Dendritic cell treated with granulocyte-macrophage colony-stimulating factor and Interleukin-4, amounts not matched to agents 40 ng/mL and 50 ng/mL, for 4 days (primary cell): Measurements from ENCODE around the gene GNG13.

Experiments used
- H3K27ac Mint-ChIP-seq: one replicate; pipeline ENCODE4 v1.8.0; 2022; ENCODE audit warnings: mild to moderate bottlenecking, mixed read lengths
- H3K27me3 Mint-ChIP-seq: one replicate; pipeline ENCODE4 v1.8.0; 2022; ENCODE audit warnings: mild to moderate bottlenecking, mixed read lengths
- H3K36me3 Mint-ChIP-seq: one replicate; pipeline ENCODE4 v1.8.0; 2022; ENCODE audit warnings: low read depth, mixed read lengths
- H3K4me1 Mint-ChIP-seq: one replicate; pipeline ENCODE4 v1.8.0; 2022; ENCODE audit warnings: low read depth, mixed read lengths
- H3K4me3 Mint-ChIP-seq: one replicate; pipeline ENCODE4 v1.8.0; 2022; ENCODE audit warnings: mild to moderate bottlenecking, moderate library complexity, mixed read lengths
- H3K9me3 Mint-ChIP-seq: one replicate; pipeline ENCODE4 v1.8.0; 2022; ENCODE audit warnings: mixed read lengths
- intact Hi-C: fragments of 100-400 bp; cut with micrococcal nuclease; formaldehyde crosslinking; loops from one replicate; pipeline ENCODE4 v1.15.0; 2022

Gene GNG13

DNA sequence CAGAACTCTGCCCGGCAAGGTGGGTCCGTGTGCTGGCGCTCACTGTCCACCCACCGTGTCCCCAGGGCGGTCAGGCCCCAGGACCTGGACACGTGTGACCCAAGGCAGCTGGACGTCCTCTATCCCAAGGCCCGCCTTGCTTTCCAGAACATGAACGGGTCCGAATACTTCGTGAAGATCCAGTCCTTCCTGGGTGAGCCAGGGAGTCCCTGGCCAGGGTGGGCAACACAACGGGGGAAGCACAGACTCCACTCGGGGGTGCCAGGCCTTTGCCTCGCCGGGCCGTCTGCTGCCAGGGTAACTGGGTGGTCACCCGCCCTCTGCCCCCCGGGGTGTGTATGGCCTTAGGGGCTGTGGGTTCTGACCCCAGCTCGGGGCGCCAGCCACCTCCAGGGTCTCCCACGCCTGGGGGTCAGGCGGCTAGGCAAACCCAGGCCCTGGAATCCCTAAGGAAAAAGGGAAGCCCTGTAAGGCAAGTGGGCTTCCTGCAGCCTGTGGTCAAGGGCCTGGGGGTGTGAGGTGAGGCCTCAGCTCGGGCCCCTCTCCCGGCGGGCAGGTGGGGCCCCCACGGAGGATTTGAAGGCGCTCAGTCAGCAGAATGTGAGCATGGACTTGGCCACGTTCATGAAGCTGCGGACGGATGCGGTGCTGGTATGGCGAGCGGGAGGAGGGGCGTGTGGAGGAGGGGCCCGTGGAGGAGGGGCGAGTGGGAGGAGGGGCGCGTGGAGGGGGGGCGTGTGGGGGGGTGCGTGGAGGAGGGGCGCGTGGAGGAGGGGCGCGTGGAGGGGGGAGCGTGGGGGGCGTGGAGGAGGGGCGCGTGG is 33.5 kb downstream of the GNG13 start:
- Mint-ChIP-seq H3K9me3 (no peaks in the 10 kb centered on the region), H3K36me3 (no peaks in the 10 kb centered on the region), H3K27me3 (peaks cover 17% of the 10 kb centered on the region), H3K4me3 (no peak overlapping the region), H3K27ac (no peak overlapping the region), H3K4me1 (no peaks in the 10 kb centered on the region)
- intact Hi-C loops: no loop called here

DNA sequence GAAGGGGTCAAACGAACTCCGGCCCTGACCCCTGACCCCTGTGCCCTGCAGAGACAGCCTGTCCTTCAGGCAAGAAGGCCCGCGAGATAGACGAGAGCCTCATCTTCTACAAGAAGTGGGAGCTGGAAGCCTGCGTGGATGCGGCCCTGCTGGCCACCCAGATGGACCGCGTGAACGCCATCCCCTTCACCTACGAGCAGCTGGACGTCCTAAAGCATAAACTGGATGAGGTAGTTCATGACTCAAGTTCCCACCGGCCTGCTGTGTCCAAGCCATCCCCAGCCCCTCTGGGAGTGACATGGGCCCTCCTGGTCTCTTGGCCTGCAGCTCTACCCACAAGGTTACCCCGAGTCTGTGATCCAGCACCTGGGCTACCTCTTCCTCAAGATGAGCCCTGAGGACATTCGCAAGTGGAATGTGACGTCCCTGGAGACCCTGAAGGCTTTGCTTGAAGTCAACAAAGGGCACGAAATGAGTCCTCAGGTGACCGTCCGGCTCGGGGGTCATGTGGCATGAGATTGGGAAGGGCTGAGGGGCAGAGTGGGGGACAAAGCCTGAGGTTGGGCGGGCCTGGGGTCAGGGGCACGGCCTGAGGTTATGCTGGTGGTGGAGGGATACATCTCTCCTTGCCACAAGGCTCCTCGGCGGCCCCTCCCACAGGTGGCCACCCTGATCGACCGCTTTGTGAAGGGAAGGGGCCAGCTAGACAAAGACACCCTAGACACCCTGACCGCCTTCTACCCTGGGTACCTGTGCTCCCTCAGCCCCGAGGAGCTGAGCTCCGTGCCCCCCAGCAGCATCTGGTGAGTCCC is 34.3 kb downstream of the GNG13 start:
- intact Hi-C loops: no loop called here
- Mint-ChIP-seq H3K4me3 (no peak overlapping the region), H3K9me3 (no peaks in the 10 kb centered on the region), H3K4me1 (no peaks in the 10 kb centered on the region), H3K27me3 (peaks cover 15% of the 10 kb centered on the region), H3K27ac (no peak overlapping the region), H3K36me3 (no peaks in the 10 kb centered on the region)

DNA sequence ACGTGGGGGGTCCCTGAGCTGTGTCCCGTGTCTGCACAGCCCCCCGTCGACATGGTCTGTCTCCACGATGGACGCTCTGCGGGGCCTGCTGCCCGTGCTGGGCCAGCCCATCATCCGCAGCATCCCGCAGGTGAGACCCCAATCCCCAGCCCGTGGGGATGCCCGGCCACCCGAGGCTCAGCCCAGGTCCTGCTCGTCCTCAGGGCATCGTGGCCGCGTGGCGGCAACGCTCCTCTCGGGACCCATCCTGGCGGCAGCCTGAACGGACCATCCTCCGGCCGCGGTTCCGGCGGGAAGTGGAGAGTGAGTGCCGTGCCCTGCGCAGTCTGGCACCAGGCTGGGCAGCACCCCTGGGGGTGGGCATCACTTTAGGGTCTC is 35.1 kb downstream of the GNG13 start:
- no peaks in the 10 kb centered on the region for H3K36me3 Mint-ChIP-seq
- intact Hi-C loops: no loop called here
- H3K27ac Mint-ChIP-seq: no peak overlapping the region
- H3K4me1 Mint-ChIP-seq: no peaks in the 10 kb centered on the region
- H3K27me3 Mint-ChIP-seq: peaks cover 13% of the 10 kb centered on the region
- H3K4me3 Mint-ChIP-seq: no peak overlapping the region
- no peaks in the 10 kb centered on the region for H3K9me3 Mint-ChIP-seq

DNA sequence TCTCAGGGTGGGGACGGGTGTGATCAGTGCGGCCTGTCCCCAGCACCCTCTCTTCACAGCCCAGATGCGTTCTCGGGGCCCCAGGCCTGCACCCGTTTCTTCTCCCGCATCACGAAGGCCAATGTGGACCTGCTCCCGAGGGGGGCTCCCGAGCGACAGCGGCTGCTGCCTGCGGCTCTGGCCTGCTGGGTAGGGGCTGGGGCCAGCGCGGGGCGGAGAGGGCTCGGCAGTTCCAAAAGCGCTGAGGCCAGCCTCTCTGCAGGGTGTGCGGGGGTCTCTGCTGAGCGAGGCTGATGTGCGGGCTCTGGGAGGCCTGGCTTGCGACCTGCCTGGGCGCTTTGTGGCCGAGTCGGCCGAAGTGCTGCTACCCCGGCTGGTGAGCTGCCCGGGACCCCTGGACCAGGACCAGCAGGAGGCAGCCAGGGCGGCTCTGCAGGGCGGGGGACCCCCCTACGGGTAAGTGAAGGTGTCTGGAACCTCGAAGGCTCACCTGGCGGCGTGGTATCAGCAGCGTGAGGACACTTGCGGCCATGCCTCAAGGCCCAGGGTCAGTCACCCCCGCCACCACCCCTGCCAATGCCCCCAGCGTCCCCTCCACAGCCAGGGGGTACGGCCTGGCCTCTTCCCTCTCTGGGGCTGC is 35.6 kb downstream of the GNG13 start:
- Mint-ChIP-seq H3K9me3 (no peaks in the 10 kb centered on the region), H3K27me3 (peaks cover 13% of the 10 kb centered on the region), H3K4me3 (no peak overlapping the region), H3K4me1 (no peaks in the 10 kb centered on the region), H3K36me3 (no peaks in the 10 kb centered on the region), H3K27ac (no peak overlapping the region)
- intact Hi-C loops: no loop called here

DNA sequence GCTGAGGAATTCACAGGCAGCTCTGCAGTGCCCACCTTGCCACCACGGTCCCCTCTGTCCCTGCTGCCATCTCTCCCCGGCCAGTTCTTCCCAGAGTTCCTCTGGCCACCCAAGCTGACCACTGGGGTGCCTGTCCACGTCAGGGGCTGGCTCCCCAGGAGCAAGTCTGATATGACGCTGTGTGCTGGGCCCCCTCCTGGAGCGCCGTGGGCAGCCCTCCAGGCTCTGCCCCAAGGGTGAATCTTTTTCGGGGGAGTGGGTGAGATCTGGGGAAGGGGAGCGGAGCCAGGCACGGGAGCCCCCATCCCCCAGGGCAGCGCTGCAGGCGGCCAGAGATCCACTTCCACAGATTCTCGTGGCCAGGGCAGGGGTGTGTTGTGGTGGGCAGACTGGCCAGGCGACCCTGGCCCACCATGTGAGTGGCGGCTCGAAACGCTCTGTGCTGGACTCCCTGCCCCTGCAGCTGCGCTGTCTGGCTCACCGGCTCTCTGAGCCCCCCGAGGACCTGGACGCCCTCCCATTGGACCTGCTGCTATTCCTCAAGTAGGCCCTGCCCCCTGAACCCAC is 36.3 kb downstream of the GNG13 start:
- intact Hi-C loops: no loop called here
- H3K9me3 Mint-ChIP-seq: no peaks in the 10 kb centered on the region
- H3K27me3 Mint-ChIP-seq: peaks cover 11% of the 10 kb centered on the region
- no peaks in the 10 kb centered on the region for H3K36me3 Mint-ChIP-seq
- no peak overlapping the region for H3K4me3 Mint-ChIP-seq
- H3K27ac Mint-ChIP-seq: no peak overlapping the region
- H3K4me1 Mint-ChIP-seq: no peaks in the 10 kb centered on the region

DNA sequence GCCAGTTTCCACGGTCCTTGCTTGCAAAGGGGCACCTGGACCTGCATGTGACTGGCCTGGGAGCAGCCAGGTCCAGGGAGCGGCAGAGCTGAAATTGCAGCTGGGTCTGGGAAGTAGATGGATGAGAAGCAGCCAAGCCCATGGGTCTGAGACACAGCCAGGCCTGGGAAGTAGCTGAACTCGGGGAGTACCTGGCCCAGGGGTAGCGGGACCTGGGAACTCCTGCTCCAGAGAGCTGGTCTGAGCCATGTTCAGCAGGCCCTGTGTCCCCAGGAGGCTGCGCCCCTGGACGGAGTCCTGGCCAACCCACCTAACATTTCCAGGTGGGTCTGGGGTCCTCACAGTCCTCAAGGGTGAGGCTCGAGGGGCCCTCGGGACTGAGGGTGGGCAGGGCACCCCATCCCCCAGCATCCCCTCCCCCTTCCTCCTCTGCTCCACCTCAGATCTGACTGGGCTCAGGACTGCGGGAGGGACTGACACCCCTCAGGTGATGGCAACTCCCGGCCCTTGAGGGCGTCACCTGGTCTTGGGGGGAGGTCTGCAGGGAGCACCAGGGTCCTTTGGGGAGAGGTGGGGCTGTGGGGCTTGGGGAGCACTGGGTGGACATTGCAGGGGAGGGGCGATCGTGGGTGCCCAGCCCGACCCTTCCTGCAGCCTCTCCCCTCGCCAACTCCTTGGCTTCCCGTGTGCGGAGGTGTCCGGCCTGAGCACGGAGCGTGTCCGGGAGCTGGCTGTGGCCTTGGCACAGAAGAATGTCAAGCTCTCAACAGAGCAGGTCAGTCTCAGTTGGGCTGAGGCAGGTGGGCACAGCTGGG is 37.0 kb downstream of the GNG13 start:
- Mint-ChIP-seq H3K4me1 (no peaks in the 10 kb centered on the region), H3K36me3 (no peaks in the 10 kb centered on the region), H3K9me3 (no peaks in the 10 kb centered on the region), H3K27me3 (peaks cover 8% of the 10 kb centered on the region), H3K4me3 (no peak overlapping the region), H3K27ac (no peak overlapping the region)
- intact Hi-C loops: no loop called here

DNA sequence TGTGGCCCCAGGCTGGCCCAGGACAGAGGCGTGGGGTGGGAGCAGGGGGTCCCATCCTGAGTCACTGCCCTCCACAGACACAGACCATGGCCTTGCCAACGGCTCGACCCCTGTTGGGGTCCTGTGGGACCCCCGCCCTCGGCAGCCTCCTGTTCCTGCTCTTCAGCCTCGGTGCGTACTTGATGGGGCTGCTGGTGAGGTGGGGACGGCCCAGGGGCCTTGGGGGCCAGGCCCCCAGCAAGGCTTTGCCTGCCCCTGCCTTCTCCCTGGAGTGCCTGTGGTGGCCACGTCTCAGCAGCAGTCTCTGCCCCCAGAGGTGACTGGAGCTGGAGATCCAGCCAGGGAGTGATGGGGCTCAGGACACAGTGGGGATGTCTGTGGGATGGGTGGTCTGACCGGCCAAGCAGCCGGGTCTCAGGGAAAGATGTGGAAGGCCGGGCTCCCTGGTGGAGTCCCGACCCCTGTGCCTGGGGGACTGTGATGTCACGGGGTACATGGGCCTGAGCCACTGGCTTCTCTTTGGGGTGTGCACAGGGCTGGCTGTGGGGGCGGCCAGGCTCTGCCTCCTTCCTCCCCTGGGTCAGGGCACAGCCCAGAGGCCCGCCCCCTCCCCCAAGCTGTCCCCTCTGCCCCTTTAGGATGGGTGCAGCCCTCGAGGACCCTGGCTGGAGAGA is 37.8 kb downstream of the GNG13 start:
- Mint-ChIP-seq H3K36me3 (no peaks in the 10 kb centered on the region), H3K27ac (no peak overlapping the region), H3K9me3 (no peaks in the 10 kb centered on the region), H3K27me3 (peaks cover 3% of the 10 kb centered on the region), H3K4me1 (peaks cover 5% of the 10 kb centered on the region), H3K4me3 (no peak overlapping the region)
- intact Hi-C loops: no loop called here

DNA sequence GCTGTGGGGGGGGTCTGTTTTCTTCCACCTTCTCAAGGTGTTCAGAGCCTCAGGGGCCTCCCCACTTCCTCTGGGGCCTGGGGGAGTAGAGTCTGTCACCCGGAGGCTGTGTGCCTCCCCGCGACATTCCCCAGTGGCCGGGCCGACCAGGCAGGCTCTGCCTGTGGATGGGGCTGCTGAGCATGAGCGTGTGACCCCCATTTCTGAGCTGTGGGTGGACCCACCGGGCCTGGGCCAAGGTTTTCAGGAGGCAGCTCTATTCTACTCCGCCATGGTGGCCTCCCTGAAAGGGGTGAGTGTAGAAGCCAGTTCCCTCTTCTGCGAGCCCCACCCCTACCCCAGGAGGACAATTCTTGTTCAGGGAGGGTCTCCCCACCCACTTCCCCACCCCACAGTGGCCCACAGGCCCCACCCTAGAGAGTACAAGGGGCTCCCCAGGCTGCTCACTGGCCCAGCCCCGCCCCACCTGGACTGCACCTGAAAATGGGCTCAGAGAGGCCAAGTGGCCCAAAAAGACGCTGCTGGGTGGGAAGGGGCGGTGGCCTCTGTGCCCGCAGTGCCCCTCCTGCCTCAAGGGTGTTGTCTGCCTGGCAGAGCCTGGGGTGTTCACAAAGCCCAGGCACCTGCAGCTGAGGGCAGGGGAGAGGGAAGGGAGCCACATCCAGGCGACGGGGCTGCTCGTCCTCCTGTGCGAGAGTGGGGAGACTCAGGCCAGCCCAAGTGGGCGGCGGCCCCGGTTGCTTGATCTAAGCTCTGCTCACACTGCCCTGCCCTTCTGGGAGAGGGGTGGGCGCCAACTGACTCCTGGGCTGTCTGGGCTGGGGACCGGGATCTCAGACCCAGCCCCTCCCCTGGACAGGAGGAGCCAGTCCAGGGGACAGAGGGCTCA is 38.7 kb downstream of the GNG13 start:
- Mint-ChIP-seq H3K36me3 (no peaks in the 10 kb centered on the region), H3K27me3 (peaks cover 1% of the 10 kb centered on the region), H3K27ac (no peak overlapping the region), H3K4me1 (peaks cover 13% of the 10 kb centered on the region), H3K9me3 (no peaks in the 10 kb centered on the region), H3K4me3 (no peak overlapping the region)
- intact Hi-C loops: no loop called here

DNA sequence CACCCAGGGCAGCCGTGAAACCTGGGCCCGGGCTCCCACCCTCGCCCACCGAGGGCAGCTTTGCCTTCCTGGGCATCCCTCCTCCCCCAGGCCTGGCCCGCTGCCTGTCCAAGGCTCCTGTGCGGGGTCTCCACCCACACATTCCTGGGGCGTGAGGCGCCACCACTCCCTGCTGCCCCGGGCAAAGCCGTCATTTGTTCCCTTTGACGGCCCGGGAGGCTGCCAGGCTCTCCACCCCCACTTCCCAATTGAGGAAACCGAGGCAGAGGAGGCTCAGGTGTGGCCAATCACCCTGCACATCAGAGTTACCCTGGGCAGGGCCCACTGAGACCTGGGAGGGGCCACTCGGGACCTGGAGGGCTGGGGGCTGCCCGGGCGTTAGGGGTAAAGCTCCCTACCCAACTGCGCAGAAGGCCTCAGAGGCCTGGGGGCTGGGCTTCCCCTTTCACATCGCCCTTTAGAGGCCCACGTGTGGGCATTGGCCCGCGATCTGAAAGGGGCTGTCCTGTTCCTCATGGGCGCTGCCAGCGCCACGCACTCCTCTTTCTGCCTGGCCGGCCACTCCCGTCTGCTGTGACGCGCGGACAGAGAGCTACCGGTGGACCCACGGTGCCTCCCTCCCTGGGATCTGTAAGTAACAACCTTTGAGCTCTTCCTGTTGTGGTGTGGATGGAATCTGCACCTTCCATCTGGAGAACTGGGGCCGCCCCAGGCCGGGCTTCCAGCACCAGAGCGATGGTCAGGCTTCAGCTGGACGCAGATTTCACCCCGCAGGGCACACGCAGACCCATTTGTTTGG is 39.8 kb downstream of the GNG13 start, which contains the start of gene MSLN:
Gene MSLN (plus strand): TSS at position 190 of the 799 bp plus-strand sequence. CDS start 1,947 bp downstream, outside the sequence.
- intact Hi-C loops: no loop called here
- no peaks in the 10 kb centered on the region for H3K27me3 Mint-ChIP-seq
- H3K36me3 Mint-ChIP-seq: no peaks in the 10 kb centered on the region
- H3K27ac Mint-ChIP-seq: no peak within 1 kb of the TSS
- H3K4me3 Mint-ChIP-seq: no peak within 1 kb of the TSS
- peaks cover 19% of the 10 kb centered on the region for H3K4me1 Mint-ChIP-seq
- no peaks in the 10 kb centered on the region for H3K9me3 Mint-ChIP-seq

DNA sequence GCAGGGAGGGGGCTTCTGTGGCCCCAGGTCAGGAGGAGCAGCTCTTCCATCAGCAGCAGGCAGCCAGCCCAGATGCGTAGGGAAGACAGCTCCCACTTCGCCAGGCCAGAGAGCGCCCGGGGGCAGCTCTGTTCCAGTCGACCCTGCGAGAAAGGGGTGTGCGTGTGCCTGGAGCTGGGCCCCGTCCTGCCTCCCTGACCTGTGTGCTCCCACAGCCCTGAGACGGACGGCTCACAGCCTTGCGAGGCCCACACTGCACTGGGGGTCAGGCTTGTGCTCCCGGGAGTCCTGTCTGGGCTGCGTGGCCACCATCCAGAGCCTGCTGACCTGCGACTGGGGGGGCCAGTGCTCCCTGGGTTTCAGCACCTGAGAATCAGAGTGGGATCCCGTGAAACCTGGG is 40.5 kb downstream of the GNG13 start:
- Mint-ChIP-seq H3K9me3 (no peaks in the 10 kb centered on the region), H3K4me3 (no peak overlapping the region), H3K4me1 (peaks cover 20% of the 10 kb centered on the region), H3K27ac (no peak overlapping the region), H3K36me3 (no peaks in the 10 kb centered on the region), H3K27me3 (no peaks in the 10 kb centered on the region)
- intact Hi-C loops: no loop called here

DNA sequence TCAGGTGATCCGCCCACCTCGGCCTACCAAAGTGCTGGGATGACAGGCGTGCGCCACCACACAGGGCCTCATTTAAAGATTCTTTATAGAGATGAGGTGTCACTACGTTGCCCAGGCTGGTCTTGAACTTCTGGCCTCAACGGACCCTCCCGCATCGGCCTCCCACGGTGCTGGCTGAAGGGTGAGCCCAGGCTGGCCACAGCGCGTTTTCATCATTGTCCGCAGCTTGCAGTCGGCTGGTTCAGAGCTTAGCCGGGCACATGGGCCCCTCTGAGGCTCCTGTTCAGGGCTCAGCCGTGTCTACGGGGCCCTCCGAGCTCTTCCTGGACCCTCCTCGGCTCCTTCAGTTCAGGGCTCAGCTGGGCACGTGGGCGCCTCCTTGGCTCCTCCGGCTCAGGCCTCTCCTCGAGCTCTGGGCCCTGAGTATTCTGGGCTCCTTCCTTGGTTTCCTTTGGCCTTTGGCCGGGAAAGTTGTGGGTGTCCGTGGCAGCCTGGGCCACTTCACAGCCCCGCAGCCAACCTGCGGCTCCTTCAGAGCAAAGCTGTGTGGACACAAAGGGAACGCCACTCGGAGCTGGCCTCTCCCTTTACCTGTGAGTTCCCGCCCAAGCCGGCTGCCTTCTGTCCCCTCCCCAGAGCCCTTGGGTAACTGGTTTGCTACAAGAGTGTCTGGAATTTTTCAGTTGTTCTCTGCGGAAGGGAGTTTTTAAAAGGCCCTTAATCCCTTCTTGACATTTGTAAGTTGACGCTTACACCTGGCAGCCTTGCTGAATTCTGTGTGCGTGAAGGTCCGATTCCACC is 41.2 kb downstream of the GNG13 start:
- intact Hi-C loops: no loop called here
- no peaks in the 10 kb centered on the region for H3K27me3 Mint-ChIP-seq
- H3K27ac Mint-ChIP-seq: no peak overlapping the region
- no peak overlapping the region for H3K4me3 Mint-ChIP-seq
- no peaks in the 10 kb centered on the region for H3K36me3 Mint-ChIP-seq
- no peaks in the 10 kb centered on the region for H3K9me3 Mint-ChIP-seq
- peaks cover 27% of the 10 kb centered on the region for H3K4me1 Mint-ChIP-seq
